Activated CD8-positive, alpha-beta T cell treated with anti-CD3 and anti-CD28 coated beads for 36 hours (primary cell): ENCODE results near the gene GAS1. TPM values are rescaled to one million over a fixed set of nuclear protein-coding genes. Genes with fewer than 3 reads are reported as not detected.

Experiments
- ATAC-seq: fragments of 200-7000 bp; cut with Tn5 transposase; one replicate; pipeline ENCODE4 v1.10.0; 2021; ENCODE audit warnings: mild to moderate bottlenecking, moderate library complexity
- CTCF ChIA-PET: fragments of 350-600 bp; sonication (Branson Sonifier 250); formaldehyde crosslinking; loops from one replicate; lab custom pipeline; 2021; ENCODE audit warnings: antibody characterized with exemption; lab: Charles Lee
- POLR2A ChIA-PET: fragments of 350-600 bp; sonication (Branson Sonifier 250); formaldehyde crosslinking; loops from one replicate; lab custom pipeline; 2021; ENCODE audit warnings: antibody characterized with exemption; lab: Charles Lee
- DNase-seq: peaks from one replicate; pipeline ENCODE4 v3.0.0-alpha.2; 2020
- H3K27ac Mint-ChIP-seq: one replicate; pipeline ENCODE4 v1.8.0; 2021; ENCODE audit warnings: mild to moderate bottlenecking, mixed read lengths
- H3K27me3 Mint-ChIP-seq: one replicate; pipeline ENCODE4 v1.8.0; 2021; ENCODE audit warnings: mixed read lengths
- H3K36me3 Mint-ChIP-seq: one replicate; pipeline ENCODE4 v1.8.0; 2021; ENCODE audit warnings: low read depth, mixed read lengths
- H3K4me1 Mint-ChIP-seq: one replicate; pipeline ENCODE4 v1.8.0; 2021; ENCODE audit warnings: low read depth, mixed read lengths
- H3K4me3 Mint-ChIP-seq: one replicate; pipeline ENCODE4 v1.8.0; 2021; ENCODE audit warnings: mild to moderate bottlenecking, moderate library complexity, mixed read lengths
- H3K9me3 Mint-ChIP-seq: one replicate; pipeline ENCODE4 v1.8.0; 2021; ENCODE audit warnings: mixed read lengths
- intact Hi-C: fragments of 100-400 bp; cut with micrococcal nuclease; formaldehyde crosslinking; loops from one replicate; pipeline ENCODE4 v1.10.0; 2022
- total RNA-seq, 2 experiments: library from RNA; stranded (reverse); gene quantifications; one replicate each; pipeline ENCODE4 v1.2.3, GENCODE V29; 2021
- TF ChIP-seq, protein P1 (sequence below): fragments of 200-600 bp; IDR thresholded peaks from one replicate; pipeline ENCODE4 v1.8.0; 2022; ENCODE audit warnings: antibody characterized with exemption, mild to moderate bottlenecking

GAS1 gene
- total RNA-seq, 2 experiments from 2014 or later = 0.11 TPM; not detected in 1

DNA sequence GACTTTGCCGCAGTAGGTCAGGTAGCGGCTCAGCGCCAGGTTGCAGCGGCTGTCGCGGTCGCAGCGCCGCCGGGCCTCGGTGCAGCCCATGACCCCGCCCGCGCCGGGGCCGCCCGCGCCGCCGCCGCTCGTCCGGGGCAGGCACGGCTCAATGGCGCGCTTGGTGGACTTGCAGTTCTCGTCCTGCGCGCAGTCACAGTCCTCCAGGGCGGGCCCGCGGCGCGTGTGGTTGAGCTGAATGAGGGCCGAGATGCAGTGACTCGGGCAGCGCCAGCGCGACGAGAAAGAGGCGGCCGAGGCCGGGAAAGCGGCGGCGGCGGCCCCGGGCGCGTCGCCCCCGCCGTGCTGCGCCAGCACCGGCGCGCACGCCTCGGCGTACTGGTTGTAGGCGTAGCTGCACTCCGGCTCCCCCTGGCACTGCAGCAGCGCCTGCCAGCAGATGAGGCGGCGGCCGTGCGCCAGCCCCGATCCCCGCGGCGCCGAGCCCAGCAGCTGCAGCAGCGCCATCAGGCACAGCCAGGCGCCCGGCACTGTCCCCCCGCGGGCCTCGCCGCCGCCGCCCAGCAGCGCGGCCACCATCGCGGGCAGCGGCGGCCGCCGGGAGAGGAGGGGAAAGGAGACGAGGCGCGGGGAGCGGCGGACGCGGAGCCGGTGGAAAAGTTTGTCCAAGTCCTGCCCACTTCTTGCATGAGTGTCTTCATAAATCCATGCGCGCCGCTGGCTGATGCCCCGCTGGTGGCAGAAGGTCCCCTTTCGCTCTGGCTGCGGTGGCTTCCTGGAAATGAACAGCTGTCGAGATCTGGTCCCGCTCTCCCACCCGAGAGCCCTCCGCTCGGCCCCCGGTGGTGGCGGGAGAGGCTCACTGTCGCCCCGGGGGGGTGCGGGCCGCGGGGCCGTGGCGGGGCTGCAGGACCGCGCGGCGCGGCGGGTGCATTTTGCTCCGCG, 833 bp downstream of the GAS1 start:
- peak; percentile 61 for DNase-seq
- Mint-ChIP-seq H3K27me3 (peaks cover 37% of the 10 kb centered on the region), H3K36me3 (no peaks in the 10 kb centered on the region), H3K27ac (no peak overlapping the region), H3K4me1 (peaks cover 13% of the 10 kb centered on the region), H3K9me3 (no peaks in the 10 kb centered on the region), H3K4me3 (peak overlapping the region; percentile 61)
- ChIA-PET POLR2A (no interaction called here), CTCF (interaction anchor here (0.9 to 1.0 kb wide), 2 partner anchors 39 to 86 kb away, joined by 3 to 5 read pairs; no protein-coding TSS in a partner anchor)
- TF ChIP-seq, protein P1, sequence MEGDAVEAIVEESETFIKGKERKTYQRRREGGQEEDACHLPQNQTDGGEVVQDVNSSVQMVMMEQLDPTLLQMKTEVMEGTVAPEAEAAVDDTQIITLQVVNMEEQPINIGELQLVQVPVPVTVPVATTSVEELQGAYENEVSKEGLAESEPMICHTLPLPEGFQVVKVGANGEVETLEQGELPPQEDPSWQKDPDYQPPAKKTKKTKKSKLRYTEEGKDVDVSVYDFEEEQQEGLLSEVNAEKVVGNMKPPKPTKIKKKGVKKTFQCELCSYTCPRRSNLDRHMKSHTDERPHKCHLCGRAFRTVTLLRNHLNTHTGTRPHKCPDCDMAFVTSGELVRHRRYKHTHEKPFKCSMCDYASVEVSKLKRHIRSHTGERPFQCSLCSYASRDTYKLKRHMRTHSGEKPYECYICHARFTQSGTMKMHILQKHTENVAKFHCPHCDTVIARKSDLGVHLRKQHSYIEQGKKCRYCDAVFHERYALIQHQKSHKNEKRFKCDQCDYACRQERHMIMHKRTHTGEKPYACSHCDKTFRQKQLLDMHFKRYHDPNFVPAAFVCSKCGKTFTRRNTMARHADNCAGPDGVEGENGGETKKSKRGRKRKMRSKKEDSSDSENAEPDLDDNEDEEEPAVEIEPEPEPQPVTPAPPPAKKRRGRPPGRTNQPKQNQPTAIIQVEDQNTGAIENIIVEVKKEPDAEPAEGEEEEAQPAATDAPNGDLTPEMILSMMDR = peak; percentile 12
- intact Hi-C loops = loop anchor here (10.0 kb wide), 1 partner anchor 62 kb away; no protein-coding TSS in a partner anchor
- peak; percentile 65 for ATAC-seq

DNA sequence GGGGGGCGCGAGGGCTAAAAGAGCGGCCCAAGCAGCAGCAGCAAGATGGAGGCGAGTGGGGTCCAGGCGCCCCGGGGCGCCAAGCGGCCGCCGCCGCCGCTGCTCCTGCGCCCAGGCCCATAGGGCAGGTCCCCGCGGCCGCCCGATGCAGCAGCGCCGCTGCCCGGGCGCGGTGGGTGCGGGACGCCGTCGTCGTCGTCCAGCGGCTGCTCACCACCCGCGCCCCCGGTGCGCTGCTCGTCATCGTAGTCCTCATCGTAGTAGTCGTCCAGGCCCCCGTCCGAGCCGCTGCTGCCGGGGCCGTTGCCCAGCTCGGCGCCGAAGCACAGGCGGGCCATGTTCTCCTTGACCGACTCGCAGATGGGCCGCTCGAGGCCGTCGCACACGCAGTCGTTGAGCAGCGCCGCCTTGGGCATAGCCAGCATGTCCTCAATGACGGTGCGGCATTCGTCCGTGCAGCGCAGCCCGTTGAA, 1.5 kb downstream of the GAS1 start:
- H3K4me1 Mint-ChIP-seq = peaks cover 13% of the 10 kb centered on the region
- POLR2A ChIA-PET = no interaction called here
- no peak overlapping the region for H3K27ac Mint-ChIP-seq
- CTCF ChIA-PET = interaction anchor here (1.0 kb wide), 1 partner anchor 87 kb away, joined by 3 read pairs; no protein-coding TSS in a partner anchor
- peak; percentile 1 for ATAC-seq
- DNase-seq = no peak
- peaks cover 41% of the 10 kb centered on the region for H3K27me3 Mint-ChIP-seq
- intact Hi-C loops = loop anchor here (10.0 kb wide), 1 partner anchor 61 kb away; no protein-coding TSS in a partner anchor
- peak overlapping the region; percentile 61 for H3K4me3 Mint-ChIP-seq
- H3K9me3 Mint-ChIP-seq = no peaks in the 10 kb centered on the region
- H3K36me3 Mint-ChIP-seq = no peaks in the 10 kb centered on the region
- TF ChIP-seq, protein P1 = no peak

DNA sequence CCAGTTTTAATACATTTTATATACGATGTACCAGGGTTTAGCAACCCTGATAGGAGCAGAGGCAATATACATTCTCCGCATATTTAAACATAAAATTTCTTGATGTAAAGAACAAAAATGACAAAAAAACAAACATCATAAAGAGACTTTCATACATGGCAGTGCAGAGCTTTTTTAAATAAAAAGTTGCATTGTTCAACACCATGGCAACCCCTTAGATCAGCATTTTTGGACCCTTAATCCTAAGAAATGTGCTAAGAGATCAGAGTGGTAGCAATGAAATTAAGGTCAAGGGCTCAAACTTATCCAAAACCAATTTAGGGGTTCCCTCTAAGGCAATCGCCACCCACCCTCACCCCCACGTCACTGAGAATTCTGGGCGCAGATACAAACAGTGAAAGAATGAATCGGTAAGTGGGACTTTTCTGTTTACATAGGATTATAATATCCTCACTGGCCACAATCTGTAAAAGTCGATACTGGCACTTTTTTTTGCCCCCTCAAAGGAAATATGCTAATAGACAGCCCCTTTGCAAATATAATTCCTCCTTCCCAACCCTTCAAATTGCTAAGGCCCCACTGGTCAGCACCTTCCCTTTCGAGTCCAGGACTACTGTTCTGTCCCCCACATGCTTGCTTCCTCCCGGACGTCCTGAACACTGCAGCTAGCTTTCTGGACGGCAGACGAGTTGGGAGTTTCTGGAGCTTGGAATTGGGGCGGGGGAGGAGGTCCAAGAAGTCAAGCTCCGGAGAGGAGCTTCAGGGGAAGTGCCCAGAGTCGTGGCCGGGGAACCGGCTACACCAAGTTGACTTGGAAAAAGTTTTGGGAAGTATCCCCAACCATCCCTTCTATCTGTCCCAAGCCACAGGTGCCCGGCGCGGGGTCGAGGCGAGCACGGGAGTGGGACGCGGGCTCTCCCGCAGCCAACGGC, 2.2 kb downstream of the GAS1 start:
- intact Hi-C loops = loop anchor here (10.0 kb wide), 1 partner anchor 60 kb away; no protein-coding TSS in a partner anchor
- DNase-seq (no peak), ATAC-seq (no peak)
- Mint-ChIP-seq H3K36me3 (no peaks in the 10 kb centered on the region), H3K27ac (no peak overlapping the region), H3K9me3 (no peaks in the 10 kb centered on the region), H3K4me3 (peak overlapping the region; percentile 18), H3K4me1 (peaks cover 13% of the 10 kb centered on the region), H3K27me3 (peaks cover 40% of the 10 kb centered on the region)
- CTCF ChIA-PET = no interaction called here
- TF ChIP-seq, protein P1 = no peak
- POLR2A ChIA-PET = no interaction called here

DNA sequence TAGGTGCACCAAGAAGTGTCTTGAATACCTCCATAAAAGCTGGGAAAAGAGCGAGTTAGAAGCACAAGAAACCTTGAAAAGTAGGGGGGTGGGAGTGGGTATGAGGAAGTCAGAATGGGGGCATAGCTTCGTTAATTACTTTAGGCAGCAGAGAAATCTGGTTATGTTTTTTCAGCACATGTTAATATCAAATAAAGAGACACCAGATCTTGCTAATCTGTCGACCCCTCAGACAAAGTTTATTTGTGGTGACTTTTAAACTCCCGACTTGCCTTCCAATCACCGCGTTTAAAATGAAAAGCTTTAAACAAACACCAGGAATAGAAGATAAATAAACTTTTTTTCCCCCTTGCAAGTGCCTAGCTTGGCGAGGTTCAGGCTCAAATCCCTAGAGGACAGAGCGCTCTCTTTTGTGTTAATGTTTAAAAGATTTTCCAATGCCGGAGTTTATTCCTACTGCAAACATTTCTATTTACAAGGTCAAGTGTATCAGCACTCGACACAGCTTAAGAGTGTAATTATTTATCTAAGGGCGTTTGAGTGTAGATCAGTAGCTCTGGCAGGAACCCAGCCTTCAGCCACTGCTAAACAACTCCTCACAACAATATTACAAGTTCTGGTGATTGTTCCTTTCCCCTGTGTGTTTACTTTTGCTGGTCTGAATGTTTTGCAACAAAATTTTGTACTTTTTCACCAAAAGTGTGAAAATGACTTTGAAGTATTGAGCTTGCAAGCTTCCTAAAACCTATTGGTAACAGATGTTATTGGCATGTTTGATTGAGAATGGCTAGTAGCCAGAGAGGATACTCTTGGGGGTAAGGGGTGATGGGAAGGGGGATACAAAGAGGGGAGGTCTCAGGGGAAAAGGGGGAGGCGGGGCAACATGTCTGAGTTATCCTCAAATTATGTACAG, 3.8 kb downstream of the GAS1 start:
- H3K27ac Mint-ChIP-seq = no peak overlapping the region
- CTCF ChIA-PET = interaction anchor here (1.1 kb wide), 1 partner anchor 12 kb away, joined by 3 read pairs; no protein-coding TSS in a partner anchor
- no peaks in the 10 kb centered on the region for H3K9me3 Mint-ChIP-seq
- H3K4me3 Mint-ChIP-seq = no peak overlapping the region
- POLR2A ChIA-PET = no interaction called here
- TF ChIP-seq, protein P1 = no peak
- peaks cover 6% of the 10 kb centered on the region for H3K4me1 Mint-ChIP-seq
- intact Hi-C loops = loop anchor here (10.0 kb wide), 1 partner anchor 59 kb away; no protein-coding TSS in a partner anchor
- no peaks in the 10 kb centered on the region for H3K36me3 Mint-ChIP-seq
- no peak for DNase-seq
- ATAC-seq = no peak
- peaks cover 51% of the 10 kb centered on the region for H3K27me3 Mint-ChIP-seq
